PFSK-1 (cell line): ENCODE data around the gene DOCK10.

ENCODE experiments used
- POLR2AphosphoS5 ChIP-seq: IDR thresholded peaks from 2 replicates; pipeline ENCODE4 v1.6.1; 2012; ENCODE audit warnings: low read depth, mild to moderate bottlenecking, control low read depth, low read length, moderate library complexity
- SIN3A ChIP-seq: IDR thresholded peaks from 2 replicates; pipeline ENCODE4 v1.6.1; 2012; ENCODE audit warnings: mild to moderate bottlenecking, low read length, moderate library complexity, borderline replicate concordance; ENCODE audit not compliant: insufficient read depth
- TAF1 ChIP-seq: IDR thresholded peaks from 2 replicates; pipeline ENCODE4 v1.6.1; 2012; ENCODE audit warnings: low read length, control low read depth, borderline replicate concordance; ENCODE audit not compliant: insufficient read depth

- no peak for TF ChIP-seq TAF1
- no peak for TF ChIP-seq SIN3A
- TF ChIP-seq POLR2AphosphoS5: no peak
Observed at GRCh38 chr2:225002039-225002655, 40.1 kb downstream of the DOCK10 start.
